Neural cell (in vitro differentiated cells): ENCODE data around the gene CHL1.

ENCODE experiments used
- CTCF ChIP-seq: fragments of 450-650 bp; IDR thresholded peaks from 2 replicates; pipeline ENCODE4 v1.5.1; 2014; ENCODE audit warnings: antibody characterized with exemption, mild to moderate bottlenecking, moderate library complexity; ENCODE audit not compliant: poor library complexity, severe bottlenecking
- EZH2 ChIP-seq: fragments of 200-600, 300-800 bp; shearing (Covaris generic), sonication (generic); IDR thresholded peaks from 2 replicates; pipeline ENCODE4 v1.6.1; 2014; ENCODE audit warnings: antibody characterized with exemption, low read length, borderline replicate concordance, mild to moderate bottlenecking; ENCODE audit not compliant: insufficient read depth, poor library complexity, severe bottlenecking
- POLR2AphosphoS5 ChIP-seq: IDR thresholded peaks from 2 replicates; pipeline ENCODE4 v1.6.1; 2012

DNA sequence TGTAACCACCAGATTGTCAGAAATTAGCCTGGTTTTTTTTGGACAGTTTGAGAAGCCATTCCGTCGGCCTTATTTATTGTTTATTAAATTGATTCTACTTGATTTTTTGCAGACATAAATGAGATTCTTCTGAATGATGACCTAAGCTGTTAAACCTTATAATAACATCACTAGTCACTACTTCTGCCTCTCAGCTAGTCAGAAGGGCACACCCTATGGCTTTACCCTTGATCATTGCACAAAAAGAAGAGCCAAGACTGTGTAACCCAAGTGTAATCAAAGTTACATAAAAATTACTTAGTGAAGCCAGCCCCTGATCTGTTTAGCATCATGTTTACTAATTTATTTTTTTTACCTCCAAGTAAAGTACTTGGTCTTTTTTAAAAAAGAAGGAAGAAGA, 64.3 kb downstream of the CHL1 start:
- TF ChIP-seq CTCF = no peak
- TF ChIP-seq POLR2AphosphoS5 = no peak
- TF ChIP-seq EZH2 = no peak
